GM23338 (cell line): ENCODE results near the gene DCUN1D4. TPM values are rescaled to one million over a fixed set of nuclear protein-coding genes. Genes with fewer than 3 reads are reported as not detected.
A peak's percentile ranks its signal among the peaks of the same experiment; 100 is the strongest.

Experiments
- ATAC-seq: fragments of 200-7000 bp; cut with Tn5 transposase; 3 replicates; pipeline ENCODE4 v1.9.1; 2020
- DNase-seq: peaks from one replicate; pipeline ENCODE4 v3.0.0-alpha.2; 2015; ENCODE audit warnings: low spot score
- H2AFZ ChIP-seq: fragments of 200-600 bp; sonication (generic); 2 replicates; pipeline ENCODE4 v1.8.0; 2016; ENCODE audit warnings: antibody characterized with exemption, mild to moderate bottlenecking, moderate library complexity
- H3F3A ChIP-seq: fragments of 200-600 bp; sonication (generic); replicated peaks from 2 replicates; pipeline ENCODE4 v1.8.0; 2017; ENCODE audit warnings: antibody characterized with exemption, mixed run types, low read depth
- H3K27ac ChIP-seq: fragments of 200-600 bp; sonication (generic); 2 replicates; pipeline ENCODE4 v1.6.1; 2016; ENCODE audit warnings: low read depth
- H3K27me3 ChIP-seq: fragments of 200-600 bp; sonication (generic); 2 replicates; pipeline ENCODE4 v1.8.0; 2016; ENCODE audit warnings: mild to moderate bottlenecking, mixed run types, moderate library complexity; ENCODE audit not compliant: insufficient read depth
- H3K36me3 ChIP-seq: fragments of 200-600 bp; sonication (generic); 2 replicates; pipeline ENCODE4 v1.8.0; 2016; ENCODE audit warnings: mild to moderate bottlenecking; ENCODE audit not compliant: insufficient read depth
- H3K4me1 ChIP-seq: fragments of 200-600 bp; sonication (generic); 2 replicates; pipeline ENCODE4 v1.8.0; 2016; ENCODE audit warnings: mild to moderate bottlenecking, moderate library complexity; ENCODE audit not compliant: insufficient read depth
- H3K4me2 ChIP-seq: fragments of 200-600 bp; sonication (generic); 2 replicates; pipeline ENCODE4 v1.7.1; 2017; ENCODE audit warnings: mixed run types
- H3K4me3 ChIP-seq: fragments of 200-600 bp; sonication (generic); 2 replicates; pipeline ENCODE4 v1.6.1; 2016; ENCODE audit warnings: mixed run types
- H3K79me2 ChIP-seq: fragments of 200-600 bp; sonication (generic); replicated peaks from 2 replicates; pipeline ENCODE4 v1.8.0; 2017; ENCODE audit warnings: mild to moderate bottlenecking; ENCODE audit not compliant: insufficient read depth
- H3K9me2 ChIP-seq: fragments of 200-600 bp; sonication (generic); 2 replicates; pipeline ENCODE4 v1.8.0; 2017; ENCODE audit not compliant: insufficient read depth
- H4K20me1 ChIP-seq: fragments of 200-600 bp; sonication (generic); replicated peaks from 2 replicates; pipeline ENCODE4 v1.8.0; 2017; ENCODE audit warnings: mild to moderate bottlenecking; ENCODE audit not compliant: insufficient read depth
- H3K27ac Mint-ChIP-seq: 2 replicates; pipeline ENCODE4 v1.8.0; 2020; ENCODE audit warnings: inconsistent platforms, mild to moderate bottlenecking, moderate library complexity, mixed read lengths
- H3K27me3 Mint-ChIP-seq: 3 replicates; pipeline ENCODE4 v1.8.0; 2022; ENCODE audit warnings: low read depth, mild to moderate bottlenecking, moderate library complexity, mixed read lengths, inconsistent platforms; ENCODE audit not compliant: insufficient read depth, poor library complexity
- H3K36me3 Mint-ChIP-seq: 3 replicates; pipeline ENCODE4 v1.8.0; 2021; ENCODE audit warnings: low read depth, mild to moderate bottlenecking, inconsistent platforms, moderate library complexity, mixed read lengths
- H3K4me1 Mint-ChIP-seq: 3 replicates; pipeline ENCODE4 v1.8.0; 2020; ENCODE audit warnings: mild to moderate bottlenecking, inconsistent platforms, mixed read lengths
- H3K4me3 Mint-ChIP-seq: 3 replicates; pipeline ENCODE4 v1.8.0; 2021; ENCODE audit warnings: moderate library complexity, mild to moderate bottlenecking, inconsistent platforms, mixed read lengths
- H3K9me3 Mint-ChIP-seq: 3 replicates; pipeline ENCODE4 v1.8.0; 2020; ENCODE audit warnings: moderate library complexity, mild to moderate bottlenecking, inconsistent platforms, mixed read lengths
- CREB1 ChIP-seq: fragments of 250-450 bp; sonication (Bioruptor Pico); IDR thresholded peaks from 2 replicates; pipeline ENCODE4 v1.5.0; 2020; ENCODE audit warnings: low read depth, mild to moderate bottlenecking, moderate library complexity
- CTCF ChIP-seq, 2 experiments: fragments of 200-600 bp in 1 of 2; sonication (generic) in 1 of 2; conservative IDR thresholded peaks; 2 replicates each; pipeline versions ENCODE4 v1.5.1 to v1.6.1; 2016 to 2017; ENCODE audit warnings: antibody characterized with exemption in 2 of 2, low read depth in 2 of 2, mild to moderate bottlenecking in 2 of 2, moderate library complexity in 1 of 2
- EZH2 ChIP-seq: fragments of 200-600 bp; sonication (generic); IDR thresholded peaks from one replicate; pipeline ENCODE4 v1.8.0; 2017; ENCODE audit warnings: antibody characterized with exemption, mild to moderate bottlenecking, low read depth; ENCODE audit not compliant: unreplicated experiment
- EZH2phosphoT487 ChIP-seq: fragments of 200-600 bp; sonication (generic); IDR thresholded peaks from one replicate; pipeline ENCODE4 v1.8.1; 2018; ENCODE audit warnings: antibody characterized with exemption; ENCODE audit not compliant: unreplicated experiment
- JUNB ChIP-seq: IDR thresholded peaks from one replicate; pipeline ENCODE4 v1.6.1; 2016; ENCODE audit warnings: antibody characterized with exemption; ENCODE audit not compliant: unreplicated experiment
- NANOG ChIP-seq: IDR thresholded peaks from 2 replicates; pipeline ENCODE4 v1.6.1; 2016; ENCODE audit warnings: antibody characterized with exemption, borderline replicate concordance
- POLR2AphosphoS5 ChIP-seq: IDR thresholded peaks from 2 replicates; pipeline ENCODE4 v1.6.1; 2016; ENCODE audit warnings: antibody characterized with exemption, low read depth
- STAT1 ChIP-seq: IDR thresholded peaks from one replicate; pipeline ENCODE4 v1.6.1; 2016; ENCODE audit warnings: antibody characterized with exemption; ENCODE audit not compliant: unreplicated experiment
- ZNF114 ChIP-seq: fragments of 250-450 bp; sonication (Bioruptor Pico); IDR thresholded peaks from 2 replicates; pipeline ENCODE4 v1.5.0; 2020; ENCODE audit warnings: mild to moderate bottlenecking, moderate library complexity
- ZNF331 ChIP-seq: fragments of 250-450 bp; sonication (Bioruptor Pico); IDR thresholded peaks from 2 replicates; pipeline ENCODE4 v1.5.0; 2020; ENCODE audit warnings: low read depth, mild to moderate bottlenecking, moderate library complexity
- ZNF462 ChIP-seq: fragments of 250-450 bp; sonication (Bioruptor Pico); IDR thresholded peaks from 2 replicates; pipeline ENCODE4 v1.5.0; 2020; ENCODE audit warnings: mild to moderate bottlenecking, moderate library complexity
- polyA plus RNA-seq: library from polyadenylated mRNA; unstranded; fragments of >200 nt; fragmentation: Nextera tagmentation; extraction: Ambion mirVana; gene quantifications from 2 replicates; pipeline ENCODE4 v1.2.1, GENCODE V29; 2016
- total RNA-seq: library from RNA; depleted of rRNA; stranded (reverse); fragments of >200 nt; shearing (Covaris generic); gene quantifications from 2 replicates; pipeline ENCODE4 v1.2.3, GENCODE V29; 2014
- TF ChIP-seq, protein P1 (sequence below): IDR thresholded peaks from one replicate; pipeline ENCODE4 v1.6.1; 2018; ENCODE audit warnings: antibody characterized with exemption; ENCODE audit not compliant: unreplicated experiment
- TF ChIP-seq, protein P2 (sequence below): IDR thresholded peaks from 2 replicates; pipeline ENCODE4 v1.6.1; 2016; ENCODE audit warnings: antibody characterized with exemption

DCUN1D4 gene
- total and polyA plus RNA-seq, 2 experiments from 2014 or later, result 26.1 to 54.8 TPM

- peak overlapping the region; percentile 43; the same call in 1 of the 2 replicates for H3K27ac Mint-ChIP-seq
- peaks cover 59% of the 10 kb centered on the region for H3K4me1 ChIP-seq
- no peak overlapping the region for H3K4me3 ChIP-seq
- TF ChIP-seq EZH2phosphoT487, result no peak
- TF ChIP-seq, protein P1, sequence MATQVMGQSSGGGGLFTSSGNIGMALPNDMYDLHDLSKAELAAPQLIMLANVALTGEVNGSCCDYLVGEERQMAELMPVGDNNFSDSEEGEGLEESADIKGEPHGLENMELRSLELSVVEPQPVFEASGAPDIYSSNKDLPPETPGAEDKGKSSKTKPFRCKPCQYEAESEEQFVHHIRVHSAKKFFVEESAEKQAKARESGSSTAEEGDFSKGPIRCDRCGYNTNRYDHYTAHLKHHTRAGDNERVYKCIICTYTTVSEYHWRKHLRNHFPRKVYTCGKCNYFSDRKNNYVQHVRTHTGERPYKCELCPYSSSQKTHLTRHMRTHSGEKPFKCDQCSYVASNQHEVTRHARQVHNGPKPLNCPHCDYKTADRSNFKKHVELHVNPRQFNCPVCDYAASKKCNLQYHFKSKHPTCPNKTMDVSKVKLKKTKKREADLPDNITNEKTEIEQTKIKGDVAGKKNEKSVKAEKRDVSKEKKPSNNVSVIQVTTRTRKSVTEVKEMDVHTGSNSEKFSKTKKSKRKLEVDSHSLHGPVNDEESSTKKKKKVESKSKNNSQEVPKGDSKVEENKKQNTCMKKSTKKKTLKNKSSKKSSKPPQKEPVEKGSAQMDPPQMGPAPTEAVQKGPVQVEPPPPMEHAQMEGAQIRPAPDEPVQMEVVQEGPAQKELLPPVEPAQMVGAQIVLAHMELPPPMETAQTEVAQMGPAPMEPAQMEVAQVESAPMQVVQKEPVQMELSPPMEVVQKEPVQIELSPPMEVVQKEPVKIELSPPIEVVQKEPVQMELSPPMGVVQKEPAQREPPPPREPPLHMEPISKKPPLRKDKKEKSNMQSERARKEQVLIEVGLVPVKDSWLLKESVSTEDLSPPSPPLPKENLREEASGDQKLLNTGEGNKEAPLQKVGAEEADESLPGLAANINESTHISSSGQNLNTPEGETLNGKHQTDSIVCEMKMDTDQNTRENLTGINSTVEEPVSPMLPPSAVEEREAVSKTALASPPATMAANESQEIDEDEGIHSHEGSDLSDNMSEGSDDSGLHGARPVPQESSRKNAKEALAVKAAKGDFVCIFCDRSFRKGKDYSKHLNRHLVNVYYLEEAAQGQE, result no peak
- no peak for TF ChIP-seq JUNB
- TF ChIP-seq CREB1 (CRISPR knock-in tag), result no peak
- TF ChIP-seq NANOG, result no peak
- no peak for TF ChIP-seq POLR2AphosphoS5
- TF ChIP-seq ZNF331 (CRISPR knock-in tag), result no peak
- no peak for TF ChIP-seq EZH2
- TF ChIP-seq ZNF462 (CRISPR knock-in tag), result no peak
- TF ChIP-seq, protein P2, sequence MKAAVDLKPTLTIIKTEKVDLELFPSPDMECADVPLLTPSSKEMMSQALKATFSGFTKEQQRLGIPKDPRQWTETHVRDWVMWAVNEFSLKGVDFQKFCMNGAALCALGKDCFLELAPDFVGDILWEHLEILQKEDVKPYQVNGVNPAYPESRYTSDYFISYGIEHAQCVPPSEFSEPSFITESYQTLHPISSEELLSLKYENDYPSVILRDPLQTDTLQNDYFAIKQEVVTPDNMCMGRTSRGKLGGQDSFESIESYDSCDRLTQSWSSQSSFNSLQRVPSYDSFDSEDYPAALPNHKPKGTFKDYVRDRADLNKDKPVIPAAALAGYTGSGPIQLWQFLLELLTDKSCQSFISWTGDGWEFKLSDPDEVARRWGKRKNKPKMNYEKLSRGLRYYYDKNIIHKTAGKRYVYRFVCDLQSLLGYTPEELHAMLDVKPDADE, result no peak
- TF ChIP-seq ZNF114 (CRISPR knock-in tag), result no peak
- TF ChIP-seq STAT1, result no peak
- no peak for TF ChIP-seq CTCF (conservative IDR thresholded peaks at IDR 0.05; ENCODE audit: low read depth in 2 of 2)
- H3K36me3 Mint-ChIP-seq, result no peaks in the 10 kb centered on the region; the same call in 2 of the 3 replicates
- ATAC-seq, result no peak
- H3K4me2 ChIP-seq, result no peak overlapping the region
- H3K4me3 Mint-ChIP-seq, result no peak overlapping the region
- peaks cover 98% of the 10 kb centered on the region for H3K79me2 ChIP-seq
- no peaks in the 10 kb centered on the region for H3F3A ChIP-seq
- H3K27me3 Mint-ChIP-seq, result peaks cover 3% of the 10 kb centered on the region
- H3K9me2 ChIP-seq, result no peaks in the 10 kb centered on the region
- H3K4me1 Mint-ChIP-seq, result peaks cover 84% of the 10 kb centered on the region
- DNase-seq, result no peak
- H3K36me3 ChIP-seq, result no peaks in the 10 kb centered on the region
- H2AFZ ChIP-seq, result no peak overlapping the region
- H3K27me3 ChIP-seq, result no peaks in the 10 kb centered on the region
- peaks cover 21% of the 10 kb centered on the region for H4K20me1 ChIP-seq
- no peaks in the 10 kb centered on the region for H3K9me3 Mint-ChIP-seq
- no peak overlapping the region for H3K27ac ChIP-seq
Observed at GRCh38 chr4:51849430-51849829, 6.5 kb downstream of the DCUN1D4 start.
